H1 (cell line): ENCODE results near the gene MOCS3. TPM values are rescaled to one million over a fixed set of nuclear protein-coding genes. Genes with fewer than 3 reads are reported as not detected.

ENCODE experiments used
- BCL11A ChIP-seq, 2 experiments: IDR thresholded peaks; one replicate each; pipeline ENCODE4 v1.6.1; 2011; ENCODE audit warnings: low read depth in 2 of 2, low read length in 2 of 2, mild to moderate bottlenecking in 2 of 2
- CHD1 ChIP-seq: IDR thresholded peaks from 2 replicates; pipeline ENCODE4 v1.6.1; 2012; ENCODE audit warnings: low read depth, low read length, improper control_type of control experiment
- CHD7 ChIP-seq: fragments of 300-600 bp; sonication (generic); IDR thresholded peaks from 2 replicates; pipeline ENCODE4 v1.7.1; 2012; ENCODE audit warnings: low read length, moderate library complexity, mild to moderate bottlenecking, inconsistent platforms; ENCODE audit not compliant: insufficient replicate concordance
- CTCF ChIP-seq, 3 experiments: IDR thresholded peaks; 1 replicate in 2 of 3; 2 replicates in 1 of 3; pipeline versions ENCODE4 v1.5.1 to v1.6.1; 2011; ENCODE audit warnings: low read length in 3 of 3, mild to moderate bottlenecking in 3 of 3, inconsistent platforms in 2 of 3, low read depth in 1 of 3, moderate library complexity in 1 of 3; ENCODE audit not compliant: insufficient read depth in 1 of 3; ENCODE audit errors: control extremely low read depth in 1 of 3
- JUN ChIP-seq: IDR thresholded peaks from 2 replicates; pipeline ENCODE4 v1.6.1; 2011; ENCODE audit warnings: low read depth, mild to moderate bottlenecking, improper control_type of control experiment, low read length
- TAF1 ChIP-seq: IDR thresholded peaks from 2 replicates; pipeline ENCODE4 v1.6.1; 2011; ENCODE audit warnings: mild to moderate bottlenecking, low read depth, low read length
- TCF12 ChIP-seq: IDR thresholded peaks from 2 replicates; pipeline ENCODE4 v1.6.1; 2011; ENCODE audit warnings: low read depth, mild to moderate bottlenecking, low read length
- ZNF274 ChIP-seq: IDR thresholded peaks from 2 replicates; pipeline ENCODE4 v1.7.0; 2012; ENCODE audit warnings: low read length, borderline replicate concordance; ENCODE audit errors: extremely low read depth
- polyA plus RNA-seq, 7 experiments: library from polyadenylated mRNA; depleted of rRNA in 3 of 7; stranded (reverse) in 5 of 7; unstranded in 2 of 7; fragments of >200 nt in 5 of 7; fragments of 200-250 nt in 2 of 7; gene quantifications; 1 replicate in 5 of 7; 2 replicates in 1 of 7; 4 replicates in 1 of 7; pipeline versions ENCODE4 v1.2.1 to v1.2.3, GENCODE V29; 2011 to 2013; ENCODE audit warnings: missing spikeins in 2 of 7, mixed read lengths in 2 of 7
- total RNA-seq: library from RNA; stranded (reverse); fragmentation: NEBNext Ultra II Directional; extraction: Animal tissue kit (Norgen Biotek cat#: 25700); gene quantifications from 2 replicates; pipeline ENCODE4 v1.2.1, GENCODE V29; 2021

The MOCS3 gene
- total and polyA plus RNA-seq, 2 of the 8 experiments (the other 6 are each of a cell fraction or from before 2014, with no cell fraction given), result 6.2 to 6.3 TPM

GRCh38 chr20:50992733-50993457 lies 34.3 kb downstream of the MOCS3 start (continued):
- TF ChIP-seq CHD7 (no peak), ZNF274 (no peak), BCL11A (IDR thresholded peaks at IDR 0.05; ENCODE audit: low read depth in 2 of 2, low read length in 2 of 2) (no peak), CTCF (IDR thresholded peaks at IDR 0.05; ENCODE audit: control extremely low read depth in 1 of 3, insufficient read depth in 1 of 3, low read depth in 1 of 3, low read length in 3 of 3) (peak in 2 of 3 experiments; percentile 73 to 96; a peak in 3 of 4 replicates), TAF1 (no peak), TCF12 (no peak), CHD1 (no peak), JUN (no peak)
